ENCODE measurements around the gene CPEB2. TPM values are rescaled to one million over a fixed set of nuclear protein-coding genes. Genes with fewer than 3 reads are reported as not detected.
A peak's percentile ranks its signal among the peaks of the same experiment; 100 is the strongest.

CPEB2 gene
- total RNA-seq, 1 donor: 38.9 TPM

GRCh38 chr4:14984448-14984847, 17.8 kb upstream of the CPEB2 start:
- no peak for TF ChIP-seq CTCF (IDR thresholded peaks at IDR 0.05; ENCODE audit: insufficient read depth, low read depth, low read length)
- no peak overlapping the region for H3K4me3 ChIP-seq (ENCODE audit: low read depth, low read length)
- DNase-seq (ENCODE audit: low read depth): peak; percentile 5

DNA sequence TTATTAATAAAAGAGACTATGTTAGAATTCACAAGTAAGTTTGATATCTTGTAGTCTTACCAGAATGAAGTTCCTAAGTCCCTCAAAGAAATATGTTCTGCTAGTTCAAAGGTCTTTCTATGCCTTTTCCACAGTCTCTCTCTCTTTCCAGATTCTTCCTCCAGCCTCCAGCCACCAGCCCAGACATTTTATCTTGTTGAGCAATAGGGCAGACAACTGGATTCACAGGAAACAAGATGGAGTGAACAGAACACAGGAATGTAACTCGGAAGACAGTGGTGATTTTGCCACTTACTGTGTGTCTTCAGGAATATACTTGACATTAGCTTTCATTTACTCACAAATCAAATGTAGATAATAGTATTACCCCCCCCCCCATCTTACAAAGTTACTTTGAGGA, 17.1 kb upstream of the CPEB2 start:
- TF ChIP-seq CTCF (IDR thresholded peaks at IDR 0.05; ENCODE audit: insufficient read depth, low read depth, low read length): no peak
- DNase-seq (ENCODE audit: low read depth): peak; percentile 37
- H3K4me3 ChIP-seq (ENCODE audit: low read depth, low read length): no peak overlapping the region

GRCh38 chr4:14985843-14986242, 16.4 kb upstream of the CPEB2 start:
- no peak for DNase-seq (ENCODE audit: low read depth)
- no peak for TF ChIP-seq CTCF (IDR thresholded peaks at IDR 0.05; ENCODE audit: insufficient read depth, low read depth, low read length)
- no peak overlapping the region for H3K4me3 ChIP-seq (ENCODE audit: low read depth, low read length)

GRCh38 chr4:14987054-14987453, 15.2 kb upstream of the CPEB2 start:
- DNase-seq (ENCODE audit: low read depth): no peak
- TF ChIP-seq CTCF (IDR thresholded peaks at IDR 0.05; ENCODE audit: insufficient read depth, low read depth, low read length): no peak
- no peak overlapping the region for H3K4me3 ChIP-seq (ENCODE audit: low read depth, low read length)

GRCh38 chr4:14990484-14990883, 11.8 kb upstream of the CPEB2 start:
- H3K4me3 ChIP-seq (ENCODE audit: low read depth, low read length): no peak overlapping the region
- DNase-seq (ENCODE audit: low read depth): no peak
- no peak for TF ChIP-seq CTCF (IDR thresholded peaks at IDR 0.05; ENCODE audit: insufficient read depth, low read depth, low read length)

- H3K4me3 ChIP-seq (ENCODE audit: low read depth, low read length): no peak overlapping the region
- TF ChIP-seq CTCF (IDR thresholded peaks at IDR 0.05; ENCODE audit: insufficient read depth, low read depth, low read length): no peak
- no peak for DNase-seq (ENCODE audit: low read depth)
These were observed 8.0 kb upstream of the CPEB2 start for GRCh38 chr4:14994242-14994641.

- peak overlapping the region; percentile 88 for H3K4me3 ChIP-seq (ENCODE audit: low read depth, low read length)
- DNase-seq (ENCODE audit: low read depth): peak; percentile 89
- TF ChIP-seq CTCF (IDR thresholded peaks at IDR 0.05; ENCODE audit: insufficient read depth, low read depth, low read length): peak; percentile 13
These were observed 923 bp upstream of the CPEB2 start for GRCh38 chr4:15001248-15001868.

Data from fibroblast of villous mesenchyme (primary cell).